Measurements from ENCODE around the gene PKNOX2.

The PKNOX2 gene

GRCh38 chr11:125335106-125335505 lies 170.6 kb downstream of the PKNOX2 start:
- Histone ChIP-seq H3K4me1 (ENCODE audit: control insufficient read depth, low read length) (no peaks in the 10 kb centered on the region), H3K27ac (ENCODE audit: low read depth, low read length) (no peak overlapping the region), H4K20me1 (ENCODE audit: control insufficient read depth, insufficient read depth, low read depth, low read length) (no peaks in the 10 kb centered on the region), H3K79me2 (ENCODE audit: control insufficient read depth, low read length) (no peaks in the 10 kb centered on the region), H3K27me3 (ENCODE audit: control insufficient read depth, low read length) (0 out of 2 replicates have a peak, but pooled peaks cover 3% of the 10 kb centered on the region), H3K4me2 (ENCODE audit: low read length) (no peak overlapping the region), H3K9me2 (replicated peaks; ENCODE audit: control insufficient read depth, low read length) (no peaks in the 10 kb centered on the region), H3K9me3 (ENCODE audit: control insufficient read depth, insufficient read depth, low read length) (no peaks in the 10 kb centered on the region), H3K36me3 (ENCODE audit: control insufficient read depth, low read length) (no peaks in the 10 kb centered on the region), H3K4me3 (ENCODE audit: low read length) (no peak overlapping the region), H3F3A (ENCODE audit: control insufficient read depth, insufficient read depth) (no peaks in the 10 kb centered on the region)
- no peak for TF ChIP-seq CTCF (IDR thresholded peaks at IDR 0.05; ENCODE audit: low read depth, low read length, poor library complexity, severe bottlenecking)
- TF ChIP-seq EZH2phosphoT487 (IDR thresholded peaks at IDR 0.05; ENCODE audit: borderline replicate concordance, low read length): no peak

- Histone ChIP-seq H3K4me1 (ENCODE audit: control insufficient read depth, low read length) (no peaks in the 10 kb centered on the region), H3K4me3 (ENCODE audit: low read length) (no peak overlapping the region), H3K27ac (ENCODE audit: low read depth, low read length) (no peak overlapping the region), H3K4me2 (ENCODE audit: low read length) (no peak overlapping the region), H3K9me3 (ENCODE audit: control insufficient read depth, insufficient read depth, low read length) (no peaks in the 10 kb centered on the region), H4K20me1 (ENCODE audit: control insufficient read depth, insufficient read depth, low read depth, low read length) (no peaks in the 10 kb centered on the region), H3F3A (ENCODE audit: control insufficient read depth, insufficient read depth) (no peaks in the 10 kb centered on the region), H3K36me3 (ENCODE audit: control insufficient read depth, low read length) (no peaks in the 10 kb centered on the region), H3K79me2 (ENCODE audit: control insufficient read depth, low read length) (no peaks in the 10 kb centered on the region), H3K9me2 (replicated peaks; ENCODE audit: control insufficient read depth, low read length) (no peaks in the 10 kb centered on the region), H3K27me3 (ENCODE audit: control insufficient read depth, low read length) (0 out of 2 replicates have a peak, but pooled peaks cover 3% of the 10 kb centered on the region)
- TF ChIP-seq EZH2phosphoT487 (IDR thresholded peaks at IDR 0.05; ENCODE audit: borderline replicate concordance, low read length) (no peak), CTCF (IDR thresholded peaks at IDR 0.05; ENCODE audit: low read depth, low read length, poor library complexity, severe bottlenecking) (no peak)
Measured at GRCh38 chr11:125337836-125338834, 173.6 kb downstream of the PKNOX2 start.

GRCh38 chr11:125338886-125339811 lies 174.6 kb downstream of the PKNOX2 start:
- Histone ChIP-seq H4K20me1 (ENCODE audit: control insufficient read depth, insufficient read depth, low read depth, low read length) (no peaks in the 10 kb centered on the region), H3K4me2 (ENCODE audit: low read length) (no peak overlapping the region), H3K27ac (ENCODE audit: low read depth, low read length) (no peak overlapping the region), H3K4me1 (ENCODE audit: control insufficient read depth, low read length) (no peaks in the 10 kb centered on the region), H3K4me3 (ENCODE audit: low read length) (no peak overlapping the region), H3K27me3 (ENCODE audit: control insufficient read depth, low read length) (0 out of 2 replicates have a peak, but pooled peaks cover 3% of the 10 kb centered on the region), H3K36me3 (ENCODE audit: control insufficient read depth, low read length) (no peaks in the 10 kb centered on the region), H3K9me2 (replicated peaks; ENCODE audit: control insufficient read depth, low read length) (no peaks in the 10 kb centered on the region), H3F3A (ENCODE audit: control insufficient read depth, insufficient read depth) (no peaks in the 10 kb centered on the region), H3K79me2 (ENCODE audit: control insufficient read depth, low read length) (no peaks in the 10 kb centered on the region), H3K9me3 (ENCODE audit: control insufficient read depth, insufficient read depth, low read length) (no peaks in the 10 kb centered on the region)
- TF ChIP-seq CTCF (IDR thresholded peaks at IDR 0.05; ENCODE audit: low read depth, low read length, poor library complexity, severe bottlenecking): no peak
- TF ChIP-seq EZH2phosphoT487 (IDR thresholded peaks at IDR 0.05; ENCODE audit: borderline replicate concordance, low read length): no peak

Measured in DOHH2 (cell line).